SU-DHL-6 (cell line): ENCODE measurements around the gene GABBR2.
"Not testable (repeated sequence)": the region's sequence is repeated elsewhere in the genome, so short reads cannot be mapped to it uniquely, and the experiment has no call there.

Experiments used
- H2AFZ ChIP-seq: fragments of 200-600 bp; sonication (generic); 2 replicates; pipeline ENCODE4 v1.6.1; 2014; ENCODE audit warnings: low read depth, mild to moderate bottlenecking, moderate library complexity, mixed read lengths, antibody characterized with exemption, low read length; ENCODE audit not compliant: severe bottlenecking
- H3F3A ChIP-seq: fragments of 200-600 bp; shearing (Covaris generic); 2 replicates; pipeline ENCODE4 v1.6.0; 2016; ENCODE audit warnings: antibody characterized with exemption, mild to moderate bottlenecking; ENCODE audit not compliant: insufficient read depth
- H3K27ac ChIP-seq: fragments of 200-600 bp; sonication (generic); 2 replicates; pipeline ENCODE4 v1.5.1; 2016; ENCODE audit warnings: low read depth, mild to moderate bottlenecking, low read length, moderate library complexity, mixed read lengths
- H3K27me3 ChIP-seq: fragments of 200-600 bp; sonication (generic), shearing (Covaris generic); 2 replicates; pipeline ENCODE4 v1.6.0; 2014; ENCODE audit warnings: mild to moderate bottlenecking, low read length
- H3K36me3 ChIP-seq: fragments of 200-600 bp; sonication (generic); 2 replicates; pipeline ENCODE4 v1.6.1; 2014; ENCODE audit warnings: mild to moderate bottlenecking, low read length, mixed read lengths
- H3K4me2 ChIP-seq: fragments of 300-600, 200-600 bp; shearing (Covaris generic), sonication (generic); 2 replicates; pipeline ENCODE4 v1.6.0; 2014; ENCODE audit warnings: low read length, low read depth, mild to moderate bottlenecking; ENCODE audit not compliant: poor library complexity, severe bottlenecking
- H3K4me3 ChIP-seq: fragments of 200-600 bp; sonication (generic); 2 replicates; pipeline ENCODE4 v1.5.1; 2014; ENCODE audit warnings: antibody characterized with exemption, low read length, mild to moderate bottlenecking, mixed read lengths; ENCODE audit not compliant: insufficient read depth, poor library complexity, severe bottlenecking
- H3K79me2 ChIP-seq: fragments of 200-600 bp; sonication (generic); 2 replicates; pipeline ENCODE4 v1.6.1; 2014; ENCODE audit warnings: mild to moderate bottlenecking, low read length, moderate library complexity; ENCODE audit not compliant: insufficient read depth
- H3K9ac ChIP-seq: fragments of 200-600 bp; sonication (generic); 2 replicates; pipeline ENCODE4 v1.7.0; 2014; ENCODE audit warnings: mild to moderate bottlenecking, low read length
- H3K9me2 ChIP-seq: fragments of 200-600 bp; sonication (generic); replicated peaks from 2 replicates; pipeline ENCODE4 v1.6.1; 2014; ENCODE audit warnings: low read length; ENCODE audit not compliant: insufficient read depth
- H3K9me3 ChIP-seq: fragments of 200-600 bp; sonication (generic); 2 replicates; pipeline ENCODE4 v1.6.1; 2014; ENCODE audit warnings: low read length, mixed read lengths; ENCODE audit not compliant: insufficient read depth
- H4K20me1 ChIP-seq: fragments of 200-600 bp; sonication (generic); 2 replicates; pipeline ENCODE4 v1.6.1; 2014; ENCODE audit warnings: low read depth, mild to moderate bottlenecking, antibody characterized with exemption, low read length, moderate library complexity, mixed read lengths
- CTCF ChIP-seq: fragments of 200-600 bp; sonication (generic); IDR thresholded peaks from one replicate; pipeline ENCODE4 v1.5.1; 2017; ENCODE audit warnings: antibody characterized with exemption, mild to moderate bottlenecking, low read length, moderate library complexity; ENCODE audit not compliant: insufficient read depth, poor library complexity, severe bottlenecking
- EZH2phosphoT487 ChIP-seq: fragments of 200-600 bp; sonication (generic), shearing (Covaris generic); conservative IDR thresholded peaks from 2 replicates; pipeline ENCODE4 v1.6.1; 2018; ENCODE audit warnings: mild to moderate bottlenecking, antibody characterized with exemption, low read length, moderate library complexity, mixed read lengths

Gene GABBR2

GRCh38 chr9:98502311-98502975 lies 206.3 kb downstream of the GABBR2 start:
- Histone ChIP-seq H3K27me3 (no peaks in the 10 kb centered on the region), H4K20me1 (no peaks in the 10 kb centered on the region), H2AFZ (no peak overlapping the region), H3K4me3 (no peak overlapping the region), H3K9me2 (no peaks in the 10 kb centered on the region), H3K4me2 (no peak overlapping the region), H3K79me2 (no peaks in the 10 kb centered on the region), H3F3A (no peaks in the 10 kb centered on the region), H3K27ac (no peak overlapping the region), H3K9me3 (no peaks in the 10 kb centered on the region), H3K9ac (no peak overlapping the region), H3K36me3 (no peaks in the 10 kb centered on the region)
- TF ChIP-seq CTCF = no peak
- no peak for TF ChIP-seq EZH2phosphoT487

- Histone ChIP-seq H3K4me3 (no peak overlapping the region), H3K4me2 (no peak overlapping the region), H3K27me3 (no peaks in the 10 kb centered on the region), H3K9me2 (no peaks in the 10 kb centered on the region), H4K20me1 (no peaks in the 10 kb centered on the region), H3K79me2 (no peaks in the 10 kb centered on the region), H3K9me3 (no peaks in the 10 kb centered on the region), H3K36me3 (no peaks in the 10 kb centered on the region), H3K9ac (no peak overlapping the region), H3F3A (no peaks in the 10 kb centered on the region), H3K27ac (no peak overlapping the region), H2AFZ (no peak overlapping the region)
- TF ChIP-seq EZH2phosphoT487 (no peak), CTCF (no peak)
Observed at GRCh38 chr9:98501819-98502218, 206.9 kb downstream of the GABBR2 start.

- not testable (repeated sequence) for H4K20me1 ChIP-seq, H3K4me3 ChIP-seq, H3F3A ChIP-seq, H3K9me3 ChIP-seq, H3K27me3 ChIP-seq, H3K79me2 ChIP-seq, H3K27ac ChIP-seq, H3K36me3 ChIP-seq, H3K9me2 ChIP-seq, H3K9ac ChIP-seq, H2AFZ ChIP-seq, H3K4me2 ChIP-seq
Observed at GRCh38 chr9:98501259-98501658, 207.5 kb downstream of the GABBR2 start.

GRCh38 chr9:98500337-98500919 lies 208.3 kb downstream of the GABBR2 start:
- H3F3A ChIP-seq = no peaks in the 10 kb centered on the region
- H3K79me2 ChIP-seq = no peaks in the 10 kb centered on the region
- no peaks in the 10 kb centered on the region for H3K9me2 ChIP-seq
- H3K4me3 ChIP-seq = no peak overlapping the region
- no peak overlapping the region for H3K4me2 ChIP-seq
- H3K36me3 ChIP-seq = no peaks in the 10 kb centered on the region
- no peak overlapping the region for H3K9ac ChIP-seq
- TF ChIP-seq EZH2phosphoT487 = no peak
- TF ChIP-seq CTCF = no peak
- H3K27me3 ChIP-seq = no peaks in the 10 kb centered on the region
- no peaks in the 10 kb centered on the region for H4K20me1 ChIP-seq
- H3K27ac ChIP-seq = no peak overlapping the region
- no peaks in the 10 kb centered on the region for H3K9me3 ChIP-seq
- H2AFZ ChIP-seq = no peak overlapping the region
